H1 (cell line): ENCODE results near the gene SKP1. TPM values are rescaled to one million over a fixed set of nuclear protein-coding genes. Genes with fewer than 3 reads are reported as not detected.

Source experiments
- CTCF ChIA-PET: fragments of 300-600 bp; sonication (Branson Sonifier 250); formaldehyde crosslinking; loops from one replicate; lab custom pipeline; 2021; ENCODE audit not compliant: partially characterized antibody; lab: Charles Lee
- POLR2A ChIA-PET: fragments of 300-600 bp; sonication (Branson Sonifier 250); formaldehyde crosslinking; loops from one replicate; lab custom pipeline; 2021; ENCODE audit warnings: inconsistent platforms; ENCODE audit not compliant: partially characterized antibody; lab: Charles Lee
- DNase-seq, 2 experiments: peaks; one replicate each; pipeline versions ENCODE4 v3.0.0 to v3.0.0-alpha.2; 2010 to 2022; ENCODE audit warnings: low spot score in 2 of 2, low read depth in 1 of 2, mixed read lengths in 1 of 2
- FAIRE-seq: peaks from 2 replicates; lab custom pipeline; 2011; peaks lifted over from hg19 to GRCh38; lab: Jason Lieb, UNC
- H2AFZ ChIP-seq: 2 replicates; pipeline ENCODE4 v1.8.1; 2012; ENCODE audit warnings: low read length, inconsistent platforms
- H2AK5ac ChIP-seq: 2 replicates; pipeline ENCODE4 v1.6.1; 2013; ENCODE audit warnings: low read depth, low read length
- H2BK120ac ChIP-seq: replicated peaks from 2 replicates; pipeline ENCODE3; 2013; ENCODE audit warnings: low read depth, low read length, inconsistent platforms
- H2BK12ac ChIP-seq: 2 replicates; pipeline ENCODE4 v1.6.1; 2013; ENCODE audit warnings: low read depth, low read length
- H2BK15ac ChIP-seq: 2 replicates; pipeline ENCODE4 v1.6.1; 2013; ENCODE audit warnings: low read length
- H2BK20ac ChIP-seq: 2 replicates; pipeline ENCODE4 v1.6.1; 2013; ENCODE audit warnings: low read length
- H2BK5ac ChIP-seq: 2 replicates; pipeline ENCODE4 v1.6.1; 2013; ENCODE audit warnings: low read depth, low read length
- H3K14ac ChIP-seq: 2 replicates; pipeline ENCODE4 v1.6.1; 2013; ENCODE audit warnings: inconsistent platforms; ENCODE audit not compliant: insufficient read length
- H3K18ac ChIP-seq: 2 replicates; pipeline ENCODE4 v1.6.1; 2013; ENCODE audit warnings: low read length; ENCODE audit errors: extremely low read depth
- H3K23ac ChIP-seq: 2 replicates; pipeline ENCODE4 v1.6.1; 2013; ENCODE audit warnings: inconsistent platforms; ENCODE audit not compliant: insufficient read length
- H3K23me2 ChIP-seq: 2 replicates; pipeline ENCODE4 v1.6.1; 2013; ENCODE audit warnings: low read depth, low read length
- H3K27ac ChIP-seq: 2 replicates; pipeline ENCODE4 v1.6.1; 2011; ENCODE audit warnings: low read depth, low read length, inconsistent platforms
- H3K27me3 ChIP-seq, 4 experiments: replicated peaks in 1 of 4; 1 replicate in 1 of 4; 2 replicates in 3 of 4; pipeline versions ENCODE4 v1.6.1 to v1.8.1; 2011 to 2013; ENCODE audit warnings: low read length in 3 of 4, mild to moderate bottlenecking in 3 of 4, inconsistent platforms in 2 of 4, mixed read lengths in 2 of 4, moderate library complexity in 1 of 4; ENCODE audit not compliant: control insufficient read depth in 3 of 4, insufficient read depth in 3 of 4; ENCODE audit errors: extremely low read depth in 1 of 4
- H3K36me3 ChIP-seq, 4 experiments: 2 replicates each; pipeline versions ENCODE4 v1.6.1 to v1.8.1; 2011 to 2013; ENCODE audit warnings: mild to moderate bottlenecking in 4 of 4, low read length in 3 of 4, moderate library complexity in 2 of 4, control low read depth in 1 of 4, inconsistent platforms in 1 of 4; ENCODE audit not compliant: insufficient read depth in 4 of 4, control insufficient read depth in 2 of 4
- H3K4ac ChIP-seq: replicated peaks from 2 replicates; pipeline ENCODE3; 2013; ENCODE audit warnings: low read length, low read depth, mixed read lengths, inconsistent platforms; ENCODE audit not compliant: insufficient read length
- H3K4me1 ChIP-seq, 4 experiments: replicated peaks in 1 of 4; 1 replicate in 1 of 4; 2 replicates in 3 of 4; pipeline versions ENCODE4 v1.6.1 to v1.8.1; 2011 to 2013; ENCODE audit warnings: low read length in 3 of 4, inconsistent platforms in 2 of 4, mixed read lengths in 1 of 4; ENCODE audit not compliant: insufficient read depth in 4 of 4, control insufficient read depth in 3 of 4
- H3K4me2 ChIP-seq, 2 experiments: 2 replicates each; pipeline versions ENCODE4 v1.6.1 to v1.8.1; 2011 to 2013; ENCODE audit warnings: low read depth in 2 of 2, low read length in 2 of 2, control low read depth in 1 of 2, inconsistent platforms in 1 of 2, mild to moderate bottlenecking in 1 of 2; ENCODE audit not compliant: insufficient read depth in 1 of 2
- H3K4me3 ChIP-seq, 4 experiments: fragments of 200-600, 300-600 bp in 1 of 4; sonication (generic), shearing (Covaris generic), sonication (Bioruptor Twin) in 1 of 4; 2 replicates each; pipeline versions ENCODE4 v1.5.1 to v1.8.1; 2011 to 2016; ENCODE audit warnings: low read length in 4 of 4, low read depth in 3 of 4, control low read depth in 2 of 4, inconsistent platforms in 2 of 4, mild to moderate bottlenecking in 2 of 4, mixed read lengths in 1 of 4, moderate library complexity in 1 of 4; ENCODE audit not compliant: insufficient read depth in 2 of 4; ENCODE audit errors: extremely low read depth in 1 of 4
- H3K56ac ChIP-seq: replicated peaks from 2 replicates; pipeline ENCODE3; 2013; ENCODE audit warnings: low read depth, mild to moderate bottlenecking, mixed read lengths, low read length, inconsistent platforms; ENCODE audit not compliant: insufficient read length
- H3K79me1 ChIP-seq: 2 replicates; pipeline ENCODE4 v1.6.1; 2013; ENCODE audit warnings: low read depth, low read length, control low read depth
- H3K79me2 ChIP-seq, 2 experiments: 2 replicates each; pipeline versions ENCODE4 v1.6.1 to v1.8.1; 2012 to 2013; ENCODE audit warnings: low read length in 2 of 2, mild to moderate bottlenecking in 2 of 2, inconsistent platforms in 1 of 2; ENCODE audit not compliant: insufficient read depth in 2 of 2, control insufficient read depth in 1 of 2
- H3K9ac ChIP-seq, 4 experiments: replicated peaks in 1 of 4; 1 replicate in 1 of 4; 2 replicates in 3 of 4; pipeline versions ENCODE4 v1.6.1 to v1.8.1; 2011 to 2013; ENCODE audit warnings: low read depth in 3 of 4, low read length in 3 of 4, control low read depth in 2 of 4, mild to moderate bottlenecking in 2 of 4, moderate library complexity in 2 of 4, inconsistent platforms in 1 of 4; ENCODE audit errors: extremely low read depth in 1 of 4
- H3K9me3 ChIP-seq, 2 experiments: 2 replicates each; pipeline versions ENCODE4 v1.6.1 to v1.8.1; 2012 to 2013; ENCODE audit warnings: mild to moderate bottlenecking in 2 of 2, moderate library complexity in 2 of 2, control low read depth in 1 of 2, inconsistent platforms in 1 of 2, low read depth in 1 of 2, low read length in 1 of 2, mixed read lengths in 1 of 2; ENCODE audit not compliant: insufficient read depth in 2 of 2
- H4K20me1 ChIP-seq, 2 experiments: replicated peaks in 1 of 2; 2 replicates each; pipeline versions ENCODE3 to v1.8.1; 2011 to 2013; ENCODE audit warnings: inconsistent platforms in 2 of 2, low read length in 2 of 2, mild to moderate bottlenecking in 1 of 2; ENCODE audit not compliant: insufficient read depth in 2 of 2, control insufficient read depth in 1 of 2
- H4K5ac ChIP-seq: 2 replicates; pipeline ENCODE4 v1.6.1; 2013; ENCODE audit warnings: low read length, low read depth, mixed read lengths, inconsistent platforms; ENCODE audit not compliant: insufficient read length
- H4K8ac ChIP-seq: 2 replicates; pipeline ENCODE4 v1.8.0; 2013; ENCODE audit warnings: mild to moderate bottlenecking, moderate library complexity, low read length, inconsistent platforms; ENCODE audit not compliant: insufficient read depth; ENCODE audit errors: extremely low read depth
- H4K91ac ChIP-seq: replicated peaks from 2 replicates; pipeline ENCODE3; 2013; ENCODE audit warnings: low read length, mixed read lengths, inconsistent platforms; ENCODE audit not compliant: insufficient read length
- ATF2 ChIP-seq: IDR thresholded peaks from 2 replicates; pipeline ENCODE4 v1.6.1; 2012; ENCODE audit warnings: low read length, inconsistent platforms
- CBX8 ChIP-seq: fragments of 300-800, 300-1000 bp; sonication (generic); IDR thresholded peaks from 2 replicates; pipeline ENCODE4 v1.7.1; 2016; ENCODE audit warnings: low read depth, low read length, borderline replicate concordance
- EZH2 ChIP-seq: fragments of 200-600 bp; sonication (generic); IDR thresholded peaks from 2 replicates; pipeline ENCODE4 v1.7.1; 2012; ENCODE audit warnings: low read depth, mild to moderate bottlenecking, moderate library complexity, low read length, inconsistent platforms; ENCODE audit not compliant: severe bottlenecking
- NANOG ChIP-seq: IDR thresholded peaks from 2 replicates; pipeline ENCODE4 v1.6.1; 2011; ENCODE audit warnings: low read length, low read depth, mild to moderate bottlenecking, inconsistent platforms; ENCODE audit not compliant: insufficient read depth, poor library complexity, severe bottlenecking
- PHF8 ChIP-seq: fragments of 200-600 bp; sonication (generic); conservative IDR thresholded peaks from 2 replicates; pipeline ENCODE4 v1.7.1; 2012; ENCODE audit warnings: low read depth, mild to moderate bottlenecking, inconsistent platforms, low read length, moderate library complexity
- RNF2 ChIP-seq: fragments of 200-900, 300-1000 bp; sonication (generic); IDR thresholded peaks from 2 replicates; pipeline ENCODE4 v1.7.1; 2016; ENCODE audit warnings: borderline replicate concordance, low read depth, mild to moderate bottlenecking, antibody characterized with exemption, low read length; ENCODE audit not compliant: poor library complexity, severe bottlenecking; ENCODE audit errors: missing control alignments
- RXRA ChIP-seq: IDR thresholded peaks from 2 replicates; pipeline ENCODE4 v1.6.1; 2011; ENCODE audit warnings: low read depth, mild to moderate bottlenecking, low read length, moderate library complexity; ENCODE audit not compliant: insufficient read depth
- SP4 ChIP-seq: IDR thresholded peaks from 2 replicates; pipeline ENCODE4 v1.6.1; 2012; ENCODE audit warnings: low read length, inconsistent platforms
- WGBS, 2 experiments: shearing (Covaris generic) in 1 of 2; methylation state at CpG; one replicate each; pipeline versions ENCODE4 v1.1.6 to v1.1.7; 2013 to 2015; ENCODE audit warnings: low lambda C conversion rate in 2 of 2, mixed read lengths in 2 of 2, inconsistent platforms in 1 of 2, low coverage in 1 of 2, missing lambda C conversion rate in 1 of 2; ENCODE audit not compliant: insufficient replicate concordance in 2 of 2, insufficient coverage in 1 of 2, insufficient read length in 1 of 2; ENCODE audit errors: extremely low coverage in 1 of 2, missing lambda C conversion rate in 1 of 2; 5-methylcytosine and 5-hydroxymethylcytosine counted together
- polyA plus RNA-seq, 7 experiments: library from polyadenylated mRNA; depleted of rRNA in 3 of 7; stranded (reverse) in 5 of 7; unstranded in 2 of 7; fragments of >200 nt in 5 of 7; fragments of 200-250 nt in 2 of 7; gene quantifications; 1 replicate in 5 of 7; 2 replicates in 1 of 7; 4 replicates in 1 of 7; pipeline versions ENCODE4 v1.2.1 to v1.2.3, GENCODE V29; 2011 to 2013; ENCODE audit warnings: missing spikeins in 2 of 7, mixed read lengths in 2 of 7
- total RNA-seq: library from RNA; stranded (reverse); fragmentation: NEBNext Ultra II Directional; extraction: Animal tissue kit (Norgen Biotek cat#: 25700); gene quantifications from 2 replicates; pipeline ENCODE4 v1.2.1, GENCODE V29; 2021

SKP1 gene
- total and polyA plus RNA-seq, 2 of the 8 experiments (the other 6 are each of a cell fraction or from before 2014, with no cell fraction given), result 163 to 332 TPM

- H2BK5ac ChIP-seq, result no peak overlapping the region
- no peak overlapping the region for H2BK20ac ChIP-seq
- no peak overlapping the region for H2AK5ac ChIP-seq
- POLR2A ChIA-PET, result interaction anchor here (0.9 to 2.3 kb wide), 3 partner anchors 10 to 102 kb away, joined by 3 to 7 read pairs (median 3); partner anchors contain the start of genes PPP2CA and TCF7
- H3K18ac ChIP-seq, result no peak overlapping the region
- H3K27me3 ChIP-seq, result no peaks in the 10 kb centered on the region
- no peak for FAIRE-seq
- H3K4me3 ChIP-seq, result no peak overlapping the region
- no peak for DNase-seq
- H3K4me2 ChIP-seq, result no peak overlapping the region
- H3K4me1 ChIP-seq, result no peaks in the 10 kb centered on the region; a peak in 1 of 7 replicates
- CTCF ChIA-PET, result interaction anchor here (0.8 to 21.7 kb wide), 8 partner anchors 8 to 146 kb away, joined by 3 to 270 read pairs (median 6); no protein-coding TSS in a partner anchor
- no peak overlapping the region for H3K27ac ChIP-seq
- peak overlapping the region; percentile 12; the same call in 1 of the 2 replicates for H4K8ac ChIP-seq
- no peaks in the 10 kb centered on the region for H3K36me3 ChIP-seq
- no peak overlapping the region for H3K4ac ChIP-seq
- peaks cover 4% of the 10 kb centered on the region; the same call in 1 of the 2 replicates for H3K79me1 ChIP-seq
- H4K5ac ChIP-seq, result no peak overlapping the region
- H3K23me2 ChIP-seq, result no peaks in the 10 kb centered on the region
- H2BK12ac ChIP-seq, result no peak overlapping the region
- H4K20me1 ChIP-seq, result peaks cover 6 to 17% of the 10 kb centered on the region in 2 experiments
- no peaks in the 10 kb centered on the region for H3K9me3 ChIP-seq
- no peak overlapping the region for H3K23ac ChIP-seq
- TF ChIP-seq EZH2 (no peak), RXRA (no peak), PHF8 (no peak), RNF2 (no peak), ATF2 (no peak), CBX8 (no peak), NANOG (no peak), SP4 (no peak)
- TF ChIP-seq, all 59 proteins: peak for 0
- Histone ChIP-seq H2BK15ac (no peak overlapping the region), H2BK120ac (no peak overlapping the region), H3K56ac (no peak overlapping the region), H3K79me2 (no peaks in the 10 kb centered on the region), H3K14ac (no peak overlapping the region), H2AFZ (no peak overlapping the region), H4K91ac (no peak overlapping the region), H3K9ac (no peak overlapping the region)
- 87% methylated on average over 7 of the region's 8 CpGs; no CpG with 5 or more reads in 1 of the 2 experiments for WGBS, 2 experiments
Observed at GRCh38 chr5:134124289-134125038, 52.3 kb downstream of the SKP1 start.
